Transverse colon (tissue), 4 donors: ENCODE measurements around the gene DOCK3. TPM values are rescaled to one million over a fixed set of nuclear protein-coding genes. Genes with fewer than 3 reads are reported as not detected.
"Not testable (repeated sequence)": the region's sequence is repeated elsewhere in the genome, so short reads cannot be mapped to it uniquely, and the experiment has no call there.

Experiments
- DNase-seq: peaks from one replicate; pipeline ENCODE4 v3.0.0-alpha.2; 2019
- H3K27ac ChIP-seq, 4 donors: fragments of 200-600 bp; sonication (generic); 2 replicates each; pipeline ENCODE4 v1.5.1; 2016 to 2018; ENCODE audit warnings: inconsistent platforms in 4 of 4
- H3K27me3 ChIP-seq: fragments of 200-600 bp; sonication (generic); 2 replicates; pipeline ENCODE4 v1.5.1; 2017; ENCODE audit warnings: inconsistent platforms
- H3K36me3 ChIP-seq, 4 donors: fragments of 200-600 bp; sonication (generic); 2 replicates each; pipeline ENCODE4 v1.5.1; 2017 to 2019; ENCODE audit warnings: inconsistent platforms in 4 of 4
- H3K4me1 ChIP-seq, 4 donors: fragments of 200-600 bp; sonication (generic); 2 replicates each; pipeline ENCODE4 v1.5.1; 2017 to 2020; ENCODE audit warnings: inconsistent platforms in 4 of 4
- H3K4me3 ChIP-seq, 4 donors: fragments of 200-600 bp; sonication (generic); 1 replicate in 1 of 4; 2 replicates in 3 of 4; pipeline versions ENCODE4 v1.5.1 to v1.6.1; 2017 to 2019; ENCODE audit warnings: inconsistent platforms in 4 of 4
- H3K9me3 ChIP-seq, 2 donors: fragments of 200-600 bp; sonication (generic); 2 replicates each; pipeline ENCODE4 v1.5.1; 2017 to 2019; ENCODE audit warnings: inconsistent platforms in 2 of 2
- CTCF ChIP-seq, 5 experiments: fragments of 200-600 bp in 3 of 5; fragments of 450-650 bp in 2 of 5; sonication (generic) in 3 of 5; IDR thresholded peaks; 1 replicate in 2 of 5; 2 replicates in 3 of 5; pipeline ENCODE4 v1.5.1; 2016 to 2017; ENCODE audit warnings: antibody characterized with exemption in 5 of 5, inconsistent platforms in 3 of 5, mild to moderate bottlenecking in 2 of 5, moderate library complexity in 1 of 5
- EP300 ChIP-seq: sonication (generic); formaldehyde crosslinking; IDR thresholded peaks from one replicate; pipeline ENCODE4 v1.6.1; 2017; ENCODE audit warnings: antibody characterized with exemption, low read depth
- POLR2A ChIP-seq: fragments of 450-650 bp; IDR thresholded peaks from one replicate; pipeline ENCODE4 v1.6.1; 2016; ENCODE audit warnings: antibody characterized with exemption, mild to moderate bottlenecking, moderate library complexity
- POLR2AphosphoS5 ChIP-seq, 3 donors: sonication (generic); formaldehyde crosslinking; IDR thresholded peaks; one replicate each; pipeline ENCODE4 v1.6.1; 2016; ENCODE audit warnings: antibody characterized with exemption in 3 of 3
- WGBS, 2 donors: methylation state at CpG; one replicate each; pipeline ENCODE4 v1.1.5; 2018; ENCODE audit warnings: low coverage in 1 of 2; 5-methylcytosine and 5-hydroxymethylcytosine counted together
- in situ Hi-C, 4 donors: fragments of 200-750 bp; cut with MboI; loops; one replicate each; pipeline versions ENCODE4 v1.15.0 to v1.15.1; 2017; ENCODE audit warnings: low sequenced_read_pairs in 3 of 4, low pct_ligation_motif_present in 1 of 4, low pct_unique_long_range_greater_than_20kb in 1 of 4
- intact Hi-C: fragments of 100-400 bp; cut with DNase I; formaldehyde crosslinking; loops from one replicate; pipeline ENCODE4 v1.15.1; 2023; ENCODE audit warnings: low total_unique reads
- total RNA-seq, 4 donors: library from RNA; depleted of rRNA; stranded (reverse); fragments of >200 nt; gene quantifications; one replicate each; pipeline ENCODE4 v1.1.0, GENCODE V29; 2016

The DOCK3 gene
- total RNA-seq, 4 donors from 2014 or later: 0.41 to 0.75 (median 0.62) TPM

GRCh38 chr3:51386852-51387229 lies 712.1 kb downstream of the DOCK3 start:
- no peaks in the 10 kb centered on the region for H3K9me3 ChIP-seq
- DNase-seq: no peak
- H3K27me3 ChIP-seq: no peaks in the 10 kb centered on the region
- no peaks in the 10 kb centered on the region for H3K36me3 ChIP-seq
- peaks cover 13 to 62% (median 56%) of the 10 kb centered on the region in 4 donors for H3K4me1 ChIP-seq
- 82 to 88% methylated on average over 2 to 5 of the region's 5 CpGs for WGBS, 2 donors
- peak overlapping the region in 1 of 4 donors; percentile 91 for H3K4me3 ChIP-seq
- in situ Hi-C loops: loop anchor here (25.0 kb wide), 3 partner anchors 275 to 775 kb away; partner anchors contain the start of genes CISH (in 2 of the 4), MAPKAPK3 (in 2 of the 4) and TEX264 (in 1 of the 4)
- peak overlapping the region; percentile 93 to 94 (median 93) for H3K27ac ChIP-seq
- TF ChIP-seq EP300 (no peak), CTCF (IDR thresholded peaks at IDR 0.05) (no peak), POLR2A (no peak), POLR2AphosphoS5 (IDR thresholded peaks at IDR 0.05) (no peak)
- intact Hi-C loops: no loop called here

GRCh38 chr3:51387281-51387680 lies 712.6 kb downstream of the DOCK3 start:
- H3K36me3 ChIP-seq, H3K4me3 ChIP-seq, DNase-seq, intact Hi-C loops, H3K9me3 ChIP-seq, H3K27me3 ChIP-seq: not testable (repeated sequence)
- 63 to 65% methylated on average over 6 of the region's 6 CpGs for WGBS, 2 donors
- H3K4me1 ChIP-seq: peaks cover 16 to 67% (median 61%) of the 10 kb centered on the region in 4 donors
- in situ Hi-C loops: loop anchor here (25.0 kb wide), 3 partner anchors 275 to 775 kb away; partner anchors contain the start of genes CISH (in 2 of the 4), MAPKAPK3 (in 2 of the 4) and TEX264 (in 1 of the 4)
- peak overlapping the region in 3 of 4 donors; percentile 93 to 94 (median 93) for H3K27ac ChIP-seq

GRCh38 chr3:51388286-51389029 lies 713.7 kb downstream of the DOCK3 start:
- DNase-seq: peak; percentile 81
- in situ Hi-C loops (loop anchor here (25.0 kb wide), 3 partner anchors 274 to 776 kb away; partner anchors contain the start of genes CISH (in 2 of the 4), MAPKAPK3 (in 2 of the 4) and TEX264 (in 1 of the 4)), intact Hi-C loops (no loop called here)
- H3K27ac ChIP-seq: peak overlapping the region; percentile 62 to 94 (median 80)
- H3K4me1 ChIP-seq: peaks cover 26 to 78% (median 72%) of the 10 kb centered on the region in 4 donors
- no peaks in the 10 kb centered on the region for H3K9me3 ChIP-seq
- 56 to 67% methylated on average over 1 to 6 of the region's 6 CpGs for WGBS, 2 donors
- H3K27me3 ChIP-seq: no peaks in the 10 kb centered on the region
- no peak overlapping the region for H3K4me3 ChIP-seq
- peaks cover 0 to 6% (median under 1%) of the 10 kb centered on the region in 4 donors for H3K36me3 ChIP-seq
- peak in 4 of 5 experiments; percentile 26 to 75 (median 44) for TF ChIP-seq CTCF (IDR thresholded peaks at IDR 0.05)
- peak; percentile 61 for TF ChIP-seq POLR2A
- TF ChIP-seq EP300: no peak
- TF ChIP-seq POLR2AphosphoS5 (IDR thresholded peaks at IDR 0.05): peak; percentile 41 to 65 (median 52)

DNA sequence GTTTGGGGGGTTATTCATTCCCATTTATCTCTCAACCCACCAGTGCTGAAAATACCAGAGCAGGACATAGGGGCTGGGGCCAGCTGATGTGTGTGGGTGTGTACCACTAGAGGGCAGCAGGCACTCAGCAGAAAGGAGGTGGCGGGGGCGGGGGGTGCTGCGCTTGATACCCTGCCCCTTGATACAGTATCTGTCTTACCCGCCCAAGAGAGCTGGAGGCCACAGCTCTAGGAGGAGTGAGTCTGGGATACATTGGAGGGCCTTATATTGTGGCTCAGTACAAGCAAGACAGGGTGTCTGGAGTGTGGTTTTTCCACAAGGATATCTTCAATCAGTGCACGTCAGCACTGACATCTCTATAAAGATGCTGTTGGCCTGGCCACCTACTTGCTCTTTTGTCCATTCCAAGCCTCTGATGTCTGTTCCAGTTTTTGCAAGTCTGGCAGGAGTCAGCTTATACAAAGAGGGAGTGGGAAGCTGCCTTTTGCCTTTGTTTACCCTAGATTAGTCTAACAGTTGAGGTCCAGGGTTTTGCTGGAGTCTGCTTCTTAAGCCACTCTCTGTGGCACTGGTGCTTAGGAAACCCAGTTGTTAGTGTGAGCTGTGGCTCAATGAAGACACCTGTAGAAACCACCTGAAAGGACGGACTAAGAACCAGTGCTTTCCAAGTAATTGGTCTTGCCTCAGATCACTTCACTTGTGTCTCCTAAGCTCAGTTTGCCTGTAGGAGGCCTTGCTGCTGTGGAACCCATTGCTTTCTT lies 714.9 kb downstream of the DOCK3 start:
- Histone ChIP-seq H3K27ac (peak overlapping the region; percentile 67 to 94 (median 94)), H3K4me1 (peaks cover 26 to 76% (median 70%) of the 10 kb centered on the region in 4 donors), H3K36me3 (peaks cover 0 to 9% (median 3%) of the 10 kb centered on the region in 4 donors), H3K9me3 (no peaks in the 10 kb centered on the region), H3K4me3 (no peak overlapping the region), H3K27me3 (no peaks in the 10 kb centered on the region)
- no peak for TF ChIP-seq POLR2AphosphoS5 (IDR thresholded peaks at IDR 0.05)
- peak; percentile 64 to 78 (median 75) for TF ChIP-seq CTCF (IDR thresholded peaks at IDR 0.05)
- intact Hi-C loops: loop anchor here (10.0 kb wide), 1 partner anchor 295 kb away; no protein-coding TSS in a partner anchor
- in situ Hi-C loops: loop anchor here (25.0 kb wide), 3 partner anchors 273 to 777 kb away; partner anchors contain the start of genes CISH (in 2 of the 4), MAPKAPK3 (in 2 of the 4) and TEX264 (in 1 of the 4)
- DNase-seq: peak; percentile 62
- WGBS, 2 donors: 25 to 36% methylated on average over 1 to 6 of the region's 6 CpGs
